ENCODE results near the gene PPIP5K2. TPM values are rescaled to one million over a fixed set of nuclear protein-coding genes. Genes with fewer than 3 reads are reported as not detected.

The PPIP5K2 gene
- polyA plus RNA-seq, 3 donors, result 23.1 to 66.0 (median 41.1) TPM

DNA sequence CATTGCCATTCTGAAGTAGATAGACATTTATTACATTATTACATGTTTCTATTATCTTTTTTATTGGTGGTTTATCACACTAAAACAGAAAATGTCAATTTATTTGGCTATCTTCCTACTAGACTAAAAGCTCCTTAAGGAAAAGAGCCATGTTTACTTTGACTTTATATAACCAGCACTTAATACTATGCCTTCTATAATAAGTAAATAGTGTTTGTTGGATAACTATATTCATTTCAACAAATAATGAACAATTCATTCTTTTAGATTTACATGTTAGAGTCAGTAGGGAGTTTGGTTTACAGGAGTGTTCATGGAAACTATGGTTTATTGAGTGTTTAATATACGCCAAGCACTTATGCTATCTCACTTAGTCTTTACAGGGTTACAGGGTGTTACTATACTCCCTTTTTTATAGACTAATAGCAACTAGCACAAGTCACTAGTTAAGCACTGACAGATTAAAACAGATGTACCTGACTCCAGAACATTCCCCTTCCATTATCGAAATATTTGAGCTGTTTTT, 7.3 kb downstream of the PPIP5K2 start:
- no CpG with 5 or more reads among the region's 2 CpGs for WGBS (ENCODE audit: insufficient coverage)
- Histone ChIP-seq H3K79me2 (ENCODE audit: insufficient read depth, low read length) (peaks cover 85% of the 10 kb centered on the region), H3K9me3 (replicated peaks in 1 of 2; ENCODE audit: control insufficient read depth in 1 of 2, insufficient read depth in 1 of 2, low read length in 2 of 2) (no peaks in the 10 kb centered on the region), H2AFZ (ENCODE audit: insufficient read depth, low read depth, low read length, poor library complexity, severe bottlenecking) (no peak overlapping the region), H3K27me3 (ENCODE audit: control insufficient read depth in 2 of 2, insufficient read depth in 2 of 2, low read length in 2 of 2) (no peaks in the 10 kb centered on the region), H3K9ac (ENCODE audit: insufficient read depth, low read length, poor library complexity, severe bottlenecking) (no peak overlapping the region), H3K4me2 (replicated peaks; ENCODE audit: extremely low read depth, low read length, poor library complexity, severe bottlenecking) (no peak overlapping the region), H3K4me3 (replicated peaks in 1 of 3; ENCODE audit: low read depth in 2 of 3, low read length in 3 of 3) (no peak overlapping the region), H3K36me3 (replicated peaks in 1 of 2; ENCODE audit: control insufficient read depth in 1 of 2, insufficient read depth in 2 of 2, low read length in 2 of 2) (peaks cover 0 to 38% of the 10 kb centered on the region in 2 donors), H3K4me1 (ENCODE audit: control insufficient read depth in 1 of 2, insufficient read depth in 2 of 2, low read length in 2 of 2) (peaks cover 0 to 5% of the 10 kb centered on the region in 2 donors), H4K20me1 (ENCODE audit: insufficient read depth, low read length) (peaks cover 44% of the 10 kb centered on the region), H3K27ac (ENCODE audit: low read depth in 1 of 2, low read length in 2 of 2) (no peak overlapping the region)
- Mint-ChIP-seq H3K27ac (no peak overlapping the region), H3K4me3 (no peak overlapping the region), H3K9me3 (no peaks in the 10 kb centered on the region), H3K4me1 (peaks cover 13% of the 10 kb centered on the region), H3K27me3 (ENCODE audit: low read depth in 3 of 3) (no peaks in the 10 kb centered on the region), H3K36me3 (peaks cover 26 to 30% of the 10 kb centered on the region in 2 donors)
- intact Hi-C loops (cut with micrococcal nuclease), result no loop called here
- TF ChIP-seq, protein P1, sequence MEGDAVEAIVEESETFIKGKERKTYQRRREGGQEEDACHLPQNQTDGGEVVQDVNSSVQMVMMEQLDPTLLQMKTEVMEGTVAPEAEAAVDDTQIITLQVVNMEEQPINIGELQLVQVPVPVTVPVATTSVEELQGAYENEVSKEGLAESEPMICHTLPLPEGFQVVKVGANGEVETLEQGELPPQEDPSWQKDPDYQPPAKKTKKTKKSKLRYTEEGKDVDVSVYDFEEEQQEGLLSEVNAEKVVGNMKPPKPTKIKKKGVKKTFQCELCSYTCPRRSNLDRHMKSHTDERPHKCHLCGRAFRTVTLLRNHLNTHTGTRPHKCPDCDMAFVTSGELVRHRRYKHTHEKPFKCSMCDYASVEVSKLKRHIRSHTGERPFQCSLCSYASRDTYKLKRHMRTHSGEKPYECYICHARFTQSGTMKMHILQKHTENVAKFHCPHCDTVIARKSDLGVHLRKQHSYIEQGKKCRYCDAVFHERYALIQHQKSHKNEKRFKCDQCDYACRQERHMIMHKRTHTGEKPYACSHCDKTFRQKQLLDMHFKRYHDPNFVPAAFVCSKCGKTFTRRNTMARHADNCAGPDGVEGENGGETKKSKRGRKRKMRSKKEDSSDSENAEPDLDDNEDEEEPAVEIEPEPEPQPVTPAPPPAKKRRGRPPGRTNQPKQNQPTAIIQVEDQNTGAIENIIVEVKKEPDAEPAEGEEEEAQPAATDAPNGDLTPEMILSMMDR (IDR thresholded peaks at IDR 0.05), result no peak
- DNase-seq, result no peak

DNA sequence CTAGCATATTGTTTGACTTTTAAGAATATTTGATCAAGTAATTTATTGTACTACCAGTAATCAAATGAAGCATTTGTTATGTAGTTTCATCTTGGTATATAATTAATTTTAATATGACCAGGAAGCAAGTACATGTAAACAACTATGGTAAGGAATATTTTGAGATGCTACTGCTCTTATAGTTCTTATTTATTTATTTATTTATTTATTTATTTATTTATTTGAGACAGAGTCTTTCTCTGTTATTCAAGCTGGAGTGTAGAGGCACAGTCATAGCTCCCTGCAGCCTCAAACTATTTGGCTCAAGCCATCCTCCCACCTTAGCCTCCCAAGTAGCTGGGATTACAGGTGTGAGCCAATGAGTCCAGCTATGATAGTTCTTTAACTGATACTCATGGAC, 8.1 kb downstream of the PPIP5K2 start:
- H3K27me3 Mint-ChIP-seq (ENCODE audit: low read depth in 3 of 3), result no peaks in the 10 kb centered on the region
- peaks cover 7% of the 10 kb centered on the region for H3K4me1 Mint-ChIP-seq
- H2AFZ ChIP-seq (ENCODE audit: insufficient read depth, low read depth, low read length, poor library complexity, severe bottlenecking), result no peak overlapping the region
- no peak overlapping the region for H3K27ac ChIP-seq (ENCODE audit: low read depth in 1 of 2, low read length in 2 of 2)
- H3K4me1 ChIP-seq (ENCODE audit: control insufficient read depth in 1 of 2, insufficient read depth in 2 of 2, low read length in 2 of 2), result no peaks in the 10 kb centered on the region
- intact Hi-C loops (cut with micrococcal nuclease), result no loop called here
- H3K27ac Mint-ChIP-seq, result no peak overlapping the region
- H3K4me3 ChIP-seq (replicated peaks in 1 of 3; ENCODE audit: low read depth in 2 of 3, low read length in 3 of 3), result no peak overlapping the region
- H3K79me2 ChIP-seq (ENCODE audit: insufficient read depth, low read length), result peaks cover 76% of the 10 kb centered on the region
- H3K4me2 ChIP-seq (replicated peaks; ENCODE audit: extremely low read depth, low read length, poor library complexity, severe bottlenecking), result no peak overlapping the region
- TF ChIP-seq, protein P1 (IDR thresholded peaks at IDR 0.05), result no peak
- H3K9ac ChIP-seq (ENCODE audit: insufficient read depth, low read length, poor library complexity, severe bottlenecking), result no peak overlapping the region
- peaks cover 0 to 36% of the 10 kb centered on the region in 2 donors for H3K36me3 ChIP-seq (replicated peaks in 1 of 2; ENCODE audit: control insufficient read depth in 1 of 2, insufficient read depth in 2 of 2, low read length in 2 of 2)
- H3K36me3 Mint-ChIP-seq, result peaks cover 28 to 30% of the 10 kb centered on the region in 2 donors
- H4K20me1 ChIP-seq (ENCODE audit: insufficient read depth, low read length), result peaks cover 39% of the 10 kb centered on the region
- H3K4me3 Mint-ChIP-seq, result no peak overlapping the region
- no peaks in the 10 kb centered on the region for H3K9me3 Mint-ChIP-seq
- no peaks in the 10 kb centered on the region for H3K9me3 ChIP-seq (replicated peaks in 1 of 2; ENCODE audit: control insufficient read depth in 1 of 2, insufficient read depth in 1 of 2, low read length in 2 of 2)
- no peaks in the 10 kb centered on the region for H3K27me3 ChIP-seq (ENCODE audit: control insufficient read depth in 2 of 2, insufficient read depth in 2 of 2, low read length in 2 of 2)
- DNase-seq, result no peak
